GM12873 (cell line): ENCODE results near the gene PPP4R3A.

Source experiments
- CTCF ChIP-seq: IDR thresholded peaks from 2 replicates; pipeline ENCODE4 v1.5.1; 2012; ENCODE audit warnings: low read depth, mild to moderate bottlenecking, moderate library complexity, low read length, control low read depth; ENCODE audit not compliant: insufficient read depth; ENCODE audit errors: missing control alignments

The PPP4R3A gene

GRCh38 chr14:91409928-91410718 lies 100.0 kb downstream of the PPP4R3A start:
- no peak for TF ChIP-seq CTCF
